ENCODE data around the gene RXRA.

Gene RXRA

DNA sequence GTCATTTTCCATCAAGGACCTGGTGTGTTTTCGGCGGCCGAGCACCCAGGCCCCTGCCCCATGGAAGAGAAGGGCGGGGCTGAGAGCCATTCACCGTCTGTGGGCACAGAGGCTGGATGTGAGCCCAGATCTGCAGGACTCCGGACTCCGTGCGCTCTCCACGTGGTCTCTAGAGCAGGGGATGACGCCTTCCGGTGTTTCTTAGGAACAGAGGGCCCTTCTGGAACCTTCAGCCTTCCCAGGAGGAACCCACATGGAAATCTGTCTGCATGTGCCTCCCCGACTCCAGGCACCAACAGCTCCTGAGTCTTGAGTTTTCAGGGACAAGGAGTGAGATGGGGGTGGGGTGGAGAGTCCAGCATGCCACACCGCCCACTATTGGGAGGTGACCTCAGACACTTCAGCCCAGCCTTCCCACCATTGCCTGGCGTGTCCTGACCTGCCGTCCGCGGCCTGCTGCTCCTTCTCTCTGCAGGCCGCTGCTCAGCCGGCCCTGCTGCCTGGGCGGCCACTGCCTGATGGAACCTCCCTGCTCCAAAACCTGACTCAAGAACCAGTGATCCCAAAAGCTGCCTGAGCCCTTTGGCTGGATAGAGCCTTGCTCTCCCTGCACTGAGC is 2.4 kb upstream of the RXRA start:
- no peak for DNase-seq (ENCODE audit: low read depth)

DNA sequence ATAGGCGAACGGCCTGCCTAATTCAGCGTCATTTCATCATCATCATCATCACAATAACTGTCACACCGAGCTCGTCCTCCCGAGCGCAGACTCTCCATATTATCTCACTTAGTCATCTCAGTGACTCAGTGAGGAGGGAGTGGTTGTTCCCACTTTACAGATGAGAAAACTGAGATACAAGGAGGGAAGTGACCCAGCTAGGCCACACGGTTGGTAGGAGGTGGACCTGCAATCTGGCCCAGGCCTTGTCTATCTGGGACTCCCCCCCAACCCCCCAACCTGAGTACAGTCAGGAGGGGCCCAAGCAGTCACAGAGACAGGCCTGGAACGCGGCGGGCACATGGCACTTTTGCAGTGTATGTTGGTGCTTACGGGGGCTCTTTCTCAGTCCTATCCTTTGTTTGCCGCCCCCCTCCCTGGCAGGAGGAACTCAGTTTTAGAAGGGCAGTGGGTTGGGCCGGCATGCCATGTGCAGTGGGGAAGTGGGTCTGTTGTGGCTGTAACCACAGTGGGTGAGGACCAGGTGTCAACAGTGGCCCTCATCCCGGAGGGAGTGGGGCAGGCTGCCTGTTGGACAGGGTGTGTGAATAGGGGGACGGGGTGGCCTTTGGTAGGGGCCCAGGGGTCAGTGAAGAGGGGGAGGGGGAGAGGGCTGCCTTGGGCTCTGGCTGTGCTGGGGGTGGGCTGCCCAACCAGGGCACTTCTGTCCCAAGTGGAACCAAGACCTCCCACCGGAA is 1.7 kb upstream of the RXRA start:
- DNase-seq (ENCODE audit: low read depth), result no peak

DNA sequence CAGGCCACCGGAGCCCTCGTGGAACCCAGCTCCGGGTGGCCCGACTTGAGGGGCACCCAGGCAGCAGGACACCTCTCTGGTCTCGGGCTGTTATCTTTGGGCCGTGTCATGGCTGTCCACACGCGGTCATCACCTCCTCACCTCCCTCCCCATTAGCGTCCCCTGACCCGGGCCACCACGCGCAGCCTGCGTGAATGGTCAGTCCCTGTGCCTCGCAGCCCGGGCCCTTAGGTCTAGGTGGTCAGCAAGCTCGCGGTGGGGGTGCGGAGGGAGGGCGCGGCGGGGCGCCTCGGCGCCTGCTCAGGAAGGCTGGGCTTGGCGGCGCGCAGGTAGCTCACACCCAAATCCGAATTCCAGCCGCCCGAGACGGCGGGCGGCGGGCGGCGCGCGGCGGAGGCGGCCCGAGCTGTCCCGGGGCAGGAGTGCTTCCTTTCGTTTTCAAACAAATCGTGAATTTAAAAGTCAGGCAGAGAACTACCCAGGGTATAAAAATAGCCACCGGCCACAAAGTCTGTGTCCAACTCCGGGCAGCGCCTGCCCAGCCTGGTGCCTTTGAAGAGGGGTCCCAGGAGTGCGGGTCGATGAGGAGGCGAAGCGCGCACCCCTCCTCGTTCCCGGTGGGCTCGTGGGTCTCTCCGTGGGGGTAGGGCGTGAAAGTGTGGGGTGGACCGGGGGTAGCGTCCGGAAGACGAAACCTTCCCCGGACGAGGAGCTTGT is 1.0 kb upstream of the RXRA start:
- no peak for DNase-seq (ENCODE audit: low read depth)

DNA sequence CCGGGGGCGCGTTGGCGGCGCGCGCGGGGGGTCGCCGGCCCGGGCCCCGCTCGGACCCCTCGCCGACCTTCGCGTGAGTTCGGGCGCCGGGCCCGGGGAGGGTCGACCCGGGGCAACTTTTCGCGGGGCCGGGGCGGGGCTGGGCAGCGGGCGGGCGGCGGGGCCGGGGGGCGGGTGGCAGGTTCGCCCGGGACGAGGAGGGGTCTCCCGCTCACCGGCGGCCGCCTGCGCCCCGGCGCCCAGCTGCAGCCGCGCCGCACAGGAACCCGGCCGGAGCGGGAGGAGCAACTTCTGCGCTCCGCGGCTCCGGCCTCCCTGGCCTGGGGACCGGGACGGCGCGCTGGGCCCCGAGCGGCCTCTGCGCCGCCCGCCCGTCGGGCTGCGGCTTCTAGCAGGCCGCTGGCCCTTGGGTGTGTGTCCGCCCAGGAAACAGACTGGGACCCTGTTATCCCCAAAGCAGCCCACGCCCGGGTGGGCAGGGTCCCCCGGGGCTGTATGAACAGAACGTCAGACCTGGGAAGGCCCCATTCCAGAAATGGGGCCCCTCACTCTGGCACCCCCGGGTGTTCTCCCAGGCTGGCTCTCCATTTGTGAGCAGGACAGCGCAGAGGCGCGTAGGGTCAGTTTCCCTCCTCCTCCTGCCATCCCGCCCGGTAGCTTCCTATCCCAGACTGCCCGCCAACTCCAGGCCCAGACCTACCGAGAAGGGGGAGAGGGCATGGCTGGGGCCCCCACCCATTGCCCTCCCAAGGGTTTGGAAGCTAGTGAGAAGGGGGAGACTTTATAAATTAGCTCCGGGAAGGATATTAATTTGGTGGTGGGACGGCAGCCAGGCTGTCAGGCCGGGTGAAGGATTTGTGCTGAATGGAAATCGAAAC is 708 bp downstream of the RXRA start:
- no peak for DNase-seq (ENCODE audit: low read depth)

- DNase-seq (ENCODE audit: low read depth), result no peak
These were observed 1.5 kb downstream of the RXRA start for GRCh38 chr9:134327671-134328231.

- DNase-seq (ENCODE audit: low read depth), result no peak
These were observed 2.1 kb downstream of the RXRA start for GRCh38 chr9:134328341-134328840.

DNA sequence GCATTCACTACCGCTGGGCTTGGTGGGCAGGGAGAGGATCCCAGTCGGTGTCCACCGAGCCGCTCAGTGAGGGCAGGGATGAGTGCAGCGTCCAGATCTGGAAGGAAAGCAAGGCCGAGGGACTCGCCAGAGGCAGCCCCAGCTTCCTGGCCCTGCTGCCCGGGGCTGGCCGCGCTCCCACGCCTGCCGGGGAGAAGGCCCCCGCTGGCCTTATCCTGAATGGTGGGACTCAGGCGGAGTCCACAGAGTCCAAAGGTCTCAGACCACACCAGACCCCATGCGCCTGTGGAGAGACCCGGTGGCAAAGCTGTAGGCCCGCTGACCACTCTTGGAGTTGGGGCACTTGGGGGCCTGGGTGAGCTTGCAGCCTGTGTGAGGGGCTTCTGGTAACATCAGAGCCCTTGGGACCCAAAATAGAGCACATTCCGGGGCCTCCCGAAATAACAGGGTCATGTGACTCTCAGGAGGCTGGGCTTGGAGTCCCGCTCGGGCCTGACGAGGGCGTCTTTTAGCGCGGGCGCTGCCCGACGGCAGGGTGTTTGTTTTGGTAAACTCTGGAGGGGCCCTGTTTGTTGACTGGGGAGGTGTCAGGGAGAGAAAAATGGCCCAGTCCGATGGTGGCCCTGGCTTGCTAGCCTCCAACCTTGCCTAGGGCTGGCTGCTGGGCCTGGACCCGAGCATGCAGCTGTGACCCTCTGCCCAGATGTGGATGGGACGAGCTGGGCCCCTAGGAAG is 2.8 kb downstream of the RXRA start:
- DNase-seq (ENCODE audit: low read depth), result no peak

DNA sequence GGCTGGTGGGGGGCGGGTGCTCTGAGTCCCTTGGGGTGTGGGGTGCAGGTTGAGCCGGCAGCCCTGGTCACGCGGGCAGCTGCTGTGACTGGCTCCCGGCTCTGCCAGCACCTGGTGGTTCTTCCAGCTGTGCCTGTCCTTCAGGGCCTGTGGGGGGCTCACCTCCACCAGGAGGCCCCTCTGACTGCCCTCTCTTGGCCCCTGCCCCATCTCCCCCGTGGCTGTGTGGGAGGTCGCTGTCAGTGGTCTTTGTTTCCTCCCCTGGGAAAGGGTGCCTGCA is 3.3 kb downstream of the RXRA start:
- DNase-seq (ENCODE audit: low read depth), result no peak

DNA sequence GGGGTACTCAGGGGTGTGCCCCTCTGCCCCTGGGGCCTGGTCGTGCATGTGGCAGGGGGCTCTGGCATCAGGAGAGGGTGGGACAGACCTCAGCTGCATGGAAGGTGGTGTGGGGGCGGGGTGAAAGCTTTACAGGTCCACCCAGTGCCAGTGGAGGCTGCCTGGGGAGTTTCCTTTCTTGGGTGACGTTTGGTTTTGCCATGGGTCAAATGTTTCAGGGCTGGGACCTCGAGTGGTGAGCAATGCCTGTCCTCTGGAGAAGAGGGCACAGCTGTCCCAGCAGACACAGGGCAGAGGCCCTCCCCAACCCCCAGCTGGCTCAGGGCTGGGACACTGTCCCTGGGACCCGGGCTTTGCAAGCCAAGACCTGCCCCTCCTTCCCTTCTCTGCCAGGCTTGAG is 3.6 kb downstream of the RXRA start:
- DNase-seq (ENCODE audit: low read depth), result no peak

GRCh38 chr9:134330590-134330989 is 4.3 kb downstream of the RXRA start:
- no peak for DNase-seq (ENCODE audit: low read depth)

- DNase-seq (ENCODE audit: low read depth), result no peak
These were observed 5.2 kb downstream of the RXRA start for GRCh38 chr9:134331186-134332025.

DNA sequence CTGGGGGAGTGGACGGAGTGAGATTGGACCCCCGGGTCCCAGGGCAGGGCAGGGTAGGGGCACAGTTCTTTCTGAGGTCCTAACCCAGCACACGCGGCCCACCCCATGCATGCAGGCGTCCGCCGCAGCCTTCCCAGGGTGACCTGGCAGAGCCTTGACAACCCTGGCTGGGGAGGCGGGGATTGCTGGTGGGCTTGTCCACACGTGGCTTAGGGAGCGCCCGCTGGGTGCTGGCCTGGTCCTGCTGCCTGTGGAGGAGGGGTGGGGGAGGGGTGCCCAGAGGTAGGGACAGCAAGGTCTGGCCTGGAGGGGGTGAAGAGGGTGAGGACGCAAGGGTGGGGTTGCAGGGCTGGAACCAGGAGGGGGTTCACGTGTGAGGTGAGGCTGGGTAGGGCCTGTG is 6.0 kb downstream of the RXRA start:
- DNase-seq (ENCODE audit: low read depth), result no peak

DNA sequence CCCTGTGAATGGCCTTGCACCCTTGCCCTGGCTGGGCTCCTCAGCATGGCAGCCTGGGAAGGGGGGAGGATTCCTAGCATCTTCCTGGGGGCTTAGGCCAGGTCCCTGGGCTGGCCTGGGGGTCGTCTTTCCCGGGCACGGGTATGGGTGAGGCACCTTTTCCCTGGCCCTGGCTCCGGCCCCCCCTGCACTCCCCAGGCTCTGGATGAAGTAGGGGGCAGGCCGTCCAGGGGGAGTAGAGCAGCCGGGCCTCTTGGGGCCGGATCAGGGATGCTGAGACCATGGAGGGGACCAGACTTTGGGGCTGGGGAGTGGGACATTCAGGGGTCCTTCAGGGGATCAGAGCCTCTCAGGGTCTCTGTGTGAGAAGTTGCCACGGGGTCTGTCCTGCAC is 6.6 kb downstream of the RXRA start:
- DNase-seq (ENCODE audit: low read depth), result no peak

GRCh38 chr9:134333234-134333873 is 7.1 kb downstream of the RXRA start:
- DNase-seq (ENCODE audit: low read depth), result no peak

- no peak for DNase-seq (ENCODE audit: low read depth)
These were observed 7.8 kb downstream of the RXRA start for GRCh38 chr9:134333874-134334581.

- no peak for DNase-seq (ENCODE audit: low read depth)
These were observed 8.8 kb downstream of the RXRA start for GRCh38 chr9:134335061-134335460.

DNA sequence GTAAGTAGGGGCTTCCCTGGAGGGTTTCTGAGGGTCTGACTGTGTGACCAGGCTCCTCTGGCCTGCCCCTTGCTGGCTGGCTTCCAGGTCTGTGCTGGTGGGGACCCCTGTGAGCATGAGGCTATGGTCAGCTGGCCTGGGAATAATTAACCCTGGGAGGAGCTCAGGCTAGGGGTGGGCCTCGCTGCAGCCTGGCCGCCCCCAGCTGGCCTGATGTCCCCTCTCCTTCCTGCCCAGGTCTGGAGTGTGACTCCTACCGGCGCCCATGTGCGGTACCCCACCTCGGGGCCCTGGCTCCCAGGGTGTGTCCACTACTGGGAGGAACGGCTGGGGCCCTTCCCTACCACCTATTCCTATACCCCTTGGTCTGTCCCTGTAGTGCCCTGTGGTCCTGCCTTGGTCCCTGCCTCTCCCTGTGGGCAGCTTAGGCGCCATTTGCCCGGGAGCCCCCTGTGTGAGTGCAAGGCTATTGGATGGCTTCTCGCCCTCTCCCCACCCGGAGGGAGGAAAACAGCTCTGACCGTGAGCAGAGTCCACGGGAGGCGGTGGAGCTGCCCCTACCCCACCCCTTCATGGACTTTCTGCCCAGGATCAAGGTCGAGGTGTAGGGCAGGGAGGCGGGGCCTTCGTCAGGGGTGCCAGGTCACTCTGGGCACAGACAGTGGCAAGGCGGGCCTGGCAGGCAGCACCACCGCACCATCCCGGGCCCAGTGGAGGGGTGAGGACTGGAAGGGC is 9.4 kb downstream of the RXRA start:
- no peak for DNase-seq (ENCODE audit: low read depth)

GRCh38 chr9:134336228-134336627 is 10.0 kb downstream of the RXRA start:
- no peak for DNase-seq (ENCODE audit: low read depth)

DNA sequence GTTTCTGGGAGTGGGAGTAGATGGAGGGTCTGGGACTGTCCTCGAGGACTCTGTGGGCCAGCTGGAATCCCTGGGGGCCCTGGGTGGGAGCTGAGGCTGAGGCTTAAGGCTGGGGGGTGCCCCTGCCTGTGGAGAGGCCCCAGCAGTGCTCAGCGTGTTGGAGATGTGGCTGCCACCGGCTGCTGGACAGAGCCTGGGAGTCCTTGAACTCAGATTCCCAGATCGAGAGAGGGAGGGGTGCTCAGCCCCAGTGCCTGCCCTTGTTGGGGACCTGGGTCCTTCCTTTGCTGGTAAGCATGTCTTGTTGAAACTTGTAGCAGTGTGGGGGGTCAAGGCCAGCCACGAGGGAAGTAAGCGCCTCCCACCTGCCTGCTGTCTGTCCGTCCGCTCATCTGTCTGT is 10.7 kb downstream of the RXRA start:
- no peak for DNase-seq (ENCODE audit: low read depth)
